HPDE6-E6E7 (cell line): ENCODE results near the gene BHLHA15.
A peak's percentile ranks its signal among the peaks of the same experiment; 100 is the strongest.

Experiments
- DNase-seq: peaks from one replicate; pipeline ENCODE4 v3.0.0; 2011; ENCODE audit warnings: missing footprints; ENCODE audit errors: extremely low spot score

Gene BHLHA15

GRCh38 chr7:98225913-98226614 is 14.8 kb downstream of the BHLHA15 start:
- DNase-seq, result no peak

GRCh38 chr7:98227939-98228338 is 16.7 kb downstream of the BHLHA15 start:
- no peak for DNase-seq

DNA sequence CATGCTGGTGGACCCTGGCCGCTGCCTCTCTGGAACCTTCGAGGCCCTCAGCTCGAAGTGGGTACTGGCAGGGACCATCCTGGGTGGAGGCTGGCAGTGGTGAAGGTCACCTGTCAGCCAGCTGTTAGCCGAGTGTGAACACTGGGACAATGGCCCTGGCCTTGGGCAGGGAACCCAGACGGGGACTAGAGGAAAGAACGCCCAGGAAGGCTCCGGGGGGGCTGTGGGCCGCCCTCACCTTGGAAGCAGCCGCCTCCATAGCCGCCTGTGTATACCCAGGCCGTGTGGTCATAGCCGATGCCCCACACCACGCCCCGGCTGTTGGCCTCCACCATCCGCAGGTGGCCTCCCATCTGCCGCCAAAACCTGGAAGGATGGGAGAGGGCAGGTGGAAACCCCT is 17.6 kb downstream of the BHLHA15 start:
- no peak for DNase-seq

- no peak for DNase-seq
Measured at GRCh38 chr7:98229441-98229840, 18.2 kb downstream of the BHLHA15 start.

DNA sequence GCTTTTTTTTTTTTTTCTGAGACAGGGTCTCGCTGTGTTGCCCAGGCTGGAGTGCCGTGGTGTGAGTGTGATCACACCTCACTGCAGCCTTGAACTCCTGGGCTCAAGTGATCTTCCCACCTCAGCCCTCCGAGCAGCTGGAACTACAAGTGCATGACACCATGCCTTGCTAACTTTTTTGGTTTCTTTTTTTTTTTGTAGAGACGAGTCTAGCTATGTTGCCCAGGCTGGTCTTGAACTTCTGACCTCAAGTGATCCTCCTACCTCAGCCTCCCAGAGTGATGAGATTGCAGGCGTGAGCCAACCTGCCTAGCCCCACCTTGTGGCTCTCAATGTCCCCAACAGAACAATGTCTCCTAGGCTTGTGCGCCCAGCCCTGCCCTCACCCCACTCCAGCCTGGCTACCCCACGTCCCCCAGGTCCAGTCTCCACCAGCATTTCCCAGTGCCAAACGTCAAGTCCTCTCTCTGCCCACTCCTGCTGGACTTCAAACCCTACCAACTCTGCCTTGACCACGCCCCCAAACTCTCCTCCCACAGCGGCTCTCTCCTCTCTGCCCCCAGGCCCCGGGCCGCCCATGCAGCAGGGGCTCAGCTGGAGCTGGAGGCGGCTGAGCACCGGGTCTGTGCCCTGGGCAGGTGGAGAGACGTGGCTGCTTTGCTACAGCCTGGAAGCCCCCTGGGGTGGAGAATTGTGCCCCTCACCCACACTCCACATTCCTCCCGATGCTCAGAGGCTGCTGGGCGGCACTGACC is 18.9 kb downstream of the BHLHA15 start:
- DNase-seq, result no peak

DNA sequence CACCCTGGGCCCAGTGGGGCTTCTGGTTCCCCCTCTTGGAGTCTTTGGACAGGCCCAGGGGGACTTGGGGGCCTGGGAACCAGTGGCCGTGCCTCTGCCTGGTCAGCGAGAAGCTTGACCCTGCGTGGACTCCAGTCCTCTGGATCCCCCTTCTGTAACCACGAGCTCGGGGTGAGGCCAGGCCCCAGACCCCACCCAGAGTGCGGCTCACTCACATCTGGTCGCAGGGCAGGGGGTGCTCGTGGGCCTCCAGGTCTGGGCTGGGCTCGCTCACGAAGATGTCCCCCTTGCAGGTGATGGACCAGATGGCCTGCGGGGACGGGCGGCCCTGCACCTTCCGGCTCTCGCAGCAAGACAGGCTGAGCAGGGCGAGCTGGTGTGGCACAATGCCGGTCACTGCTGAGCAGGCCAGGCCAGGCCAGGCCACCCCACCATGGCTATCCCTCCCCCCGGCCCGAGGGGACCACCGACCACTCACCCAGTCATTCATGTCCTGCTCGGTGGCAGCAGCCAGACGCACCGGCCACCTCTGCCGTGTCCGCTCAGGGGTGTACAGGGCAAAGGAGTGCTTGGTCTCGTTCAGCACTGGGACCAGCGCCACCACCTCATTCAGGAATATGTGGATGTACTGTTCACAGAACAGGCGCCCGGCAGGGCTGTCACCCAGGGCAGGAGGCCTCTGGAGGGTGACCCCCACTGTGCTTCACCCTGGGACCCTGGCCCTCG is 19.7 kb downstream of the BHLHA15 start:
- no peak for DNase-seq

DNA sequence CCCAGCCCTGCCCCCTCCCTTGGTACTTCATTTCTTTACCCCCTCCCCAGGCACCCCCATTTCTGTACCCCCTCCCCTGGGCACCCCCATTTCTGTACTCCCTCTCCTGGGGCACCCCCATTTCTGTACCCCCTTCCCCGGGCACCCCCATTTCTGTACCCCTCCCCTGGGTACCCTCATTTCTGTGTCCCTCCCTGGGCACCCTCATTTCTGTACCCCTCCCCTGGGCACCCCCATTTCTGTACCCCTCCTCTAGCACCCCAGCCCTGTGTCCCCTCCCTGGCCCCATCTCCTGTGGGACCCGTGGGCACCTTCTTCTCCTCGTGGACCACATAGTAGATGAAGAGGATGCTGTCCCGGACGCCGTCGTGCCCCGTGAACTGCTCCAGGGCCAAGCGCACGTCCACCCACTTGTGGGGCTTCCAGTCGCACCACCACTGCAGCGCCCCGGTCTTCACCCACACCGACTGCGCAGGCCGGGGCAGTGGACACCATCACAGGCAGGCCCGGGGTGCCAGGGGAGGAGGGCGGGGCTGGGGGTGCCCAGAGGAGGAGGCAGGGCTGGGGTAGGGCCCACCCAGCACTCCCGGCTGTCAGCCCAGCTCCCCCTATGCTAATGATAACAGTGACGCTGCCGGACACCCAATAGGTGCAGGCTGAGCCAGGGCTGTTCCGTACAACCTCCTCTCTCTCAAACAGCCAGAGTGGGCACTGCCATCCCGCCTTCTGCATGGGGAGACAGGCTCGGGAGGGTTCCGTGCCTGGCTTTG is 20.4 kb downstream of the BHLHA15 start:
- DNase-seq, result no peak

DNA sequence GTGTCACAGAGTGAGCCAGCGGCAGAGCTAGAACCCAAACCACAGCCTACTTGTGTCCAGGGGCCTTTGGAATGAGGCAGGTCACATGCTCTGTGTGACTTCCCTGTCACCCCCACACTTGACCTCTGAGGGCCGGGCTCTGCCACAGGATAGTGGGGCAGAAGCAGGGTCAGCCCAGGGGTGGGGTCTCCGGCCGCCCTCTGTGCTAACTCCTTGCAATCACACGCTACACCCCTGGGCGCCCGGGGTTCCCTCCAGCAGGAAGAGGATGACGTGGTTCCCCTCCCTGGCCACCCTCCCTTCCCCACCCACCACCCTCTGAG is 21.0 kb downstream of the BHLHA15 start:
- no peak for DNase-seq

GRCh38 chr7:98232799-98233198 is 21.6 kb downstream of the BHLHA15 start:
- DNase-seq, result no peak

DNA sequence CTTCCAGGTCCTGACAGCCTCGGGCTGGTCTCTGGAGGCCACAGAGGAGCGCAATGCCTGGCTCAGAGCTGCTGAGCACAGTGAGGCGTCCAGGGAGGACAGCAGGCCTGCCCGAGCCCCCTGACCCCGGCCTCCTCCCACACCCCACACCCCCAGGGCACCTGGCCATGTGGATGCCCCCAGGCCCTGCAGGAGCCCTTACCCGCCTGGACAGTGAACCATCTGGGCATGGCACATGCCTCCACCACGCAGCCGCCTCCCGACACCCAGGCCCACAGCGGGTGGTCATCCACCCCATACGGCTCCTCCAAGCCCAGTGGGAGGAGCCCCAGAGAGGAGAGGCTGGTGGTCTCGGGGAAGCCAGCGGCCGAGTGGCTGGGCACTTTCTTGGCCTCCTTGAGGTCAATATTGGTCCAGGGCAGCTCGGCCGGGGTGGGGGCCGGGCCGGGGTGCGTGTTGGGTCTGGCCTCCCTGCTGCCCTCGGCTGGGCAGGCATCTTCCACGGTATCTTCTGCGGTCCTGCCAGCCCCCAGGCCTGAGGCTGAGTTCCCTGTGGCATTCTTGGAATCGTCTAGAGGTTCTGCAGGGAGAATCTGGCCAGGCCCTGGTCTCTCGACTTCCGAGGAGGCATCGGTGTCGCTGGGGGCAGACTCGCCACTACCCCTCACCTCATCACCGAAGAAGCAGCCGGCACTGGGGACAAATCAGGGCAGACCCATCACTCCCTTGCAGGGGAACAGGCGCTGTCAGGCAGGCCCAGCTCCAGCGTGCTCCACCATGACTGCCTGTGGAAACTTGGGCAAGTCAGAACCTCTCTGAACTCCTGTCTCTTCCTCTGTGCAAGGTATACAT is 22.2 kb downstream of the BHLHA15 start:
- no peak for DNase-seq

DNA sequence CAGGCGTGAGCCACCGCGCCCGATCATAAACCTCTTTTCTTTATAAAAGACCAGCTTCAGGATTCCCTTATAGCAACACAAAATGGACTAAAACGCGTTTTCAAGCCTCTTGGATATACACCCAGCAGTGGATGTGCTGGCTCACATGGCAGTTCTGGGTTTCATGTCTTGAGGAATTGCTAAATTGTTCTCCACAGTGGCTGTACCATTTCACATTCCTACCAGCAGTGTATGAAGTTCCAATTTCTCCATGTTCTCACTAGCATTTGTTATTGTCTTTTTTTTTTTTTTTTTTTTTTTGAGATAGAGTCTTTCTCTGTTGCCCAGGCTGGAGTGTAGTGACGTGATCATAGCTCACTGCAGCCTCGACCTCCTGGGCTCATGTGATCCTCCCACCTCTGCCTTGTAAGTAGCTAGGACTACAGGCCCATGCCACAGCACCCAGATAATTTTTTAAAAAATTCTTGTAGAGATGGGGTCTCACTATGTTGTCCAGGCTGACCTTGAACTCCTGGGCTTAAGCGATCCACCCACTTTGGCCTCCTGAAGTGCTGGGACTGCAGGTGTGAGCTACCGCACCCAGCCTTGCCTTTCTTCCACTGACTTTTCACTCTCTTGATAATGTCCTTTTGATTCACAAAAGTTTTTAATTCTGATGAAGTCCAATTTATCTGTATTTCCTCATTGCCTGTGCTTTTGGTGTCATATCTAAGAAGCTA is 23.3 kb downstream of the BHLHA15 start:
- DNase-seq, result no peak

GRCh38 chr7:98235901-98236300 is 24.7 kb downstream of the BHLHA15 start:
- no peak for DNase-seq

DNA sequence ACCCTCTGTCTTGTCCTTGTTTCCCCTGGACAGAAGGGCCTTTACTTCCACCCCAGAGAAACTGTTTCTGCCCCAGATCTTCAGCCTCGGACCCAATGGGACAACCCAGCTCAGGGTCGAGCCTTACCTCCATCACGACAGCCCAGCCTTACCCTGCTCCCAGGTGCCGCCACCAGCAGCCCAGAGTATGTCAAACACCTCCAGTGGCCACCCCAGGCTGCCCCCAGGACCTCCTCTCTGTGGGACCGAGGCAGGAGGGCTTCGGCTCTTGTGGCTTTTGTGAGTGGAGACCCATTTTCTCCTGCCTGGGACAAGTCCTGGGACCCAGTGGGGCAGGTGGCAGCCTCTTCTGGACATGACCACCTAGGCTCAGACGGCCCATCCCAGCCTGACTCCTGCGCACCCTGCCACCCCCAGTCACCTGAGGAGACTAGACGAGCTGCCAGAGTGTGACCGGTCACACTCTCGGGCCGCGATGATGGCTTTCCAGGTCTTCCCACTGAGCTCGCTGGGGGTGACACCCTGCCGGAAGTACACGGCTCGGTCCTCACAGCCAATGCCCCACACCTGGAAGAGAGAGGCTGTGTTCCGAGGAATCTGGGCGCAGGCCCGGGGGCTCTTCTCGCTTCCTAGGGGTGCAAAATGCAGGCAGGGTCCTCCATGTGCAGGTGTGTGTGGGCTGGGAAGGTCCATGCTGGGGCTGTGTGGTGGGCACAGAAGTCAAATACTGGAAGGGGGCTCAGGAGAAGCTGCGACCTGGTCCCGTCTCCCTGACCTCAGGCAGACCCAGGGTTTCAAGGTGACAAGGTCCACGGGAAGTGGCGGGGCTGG is 25.3 kb downstream of the BHLHA15 start:
- DNase-seq, result no peak

- DNase-seq, result no peak
Measured at GRCh38 chr7:98238076-98238475, 26.8 kb downstream of the BHLHA15 start.

- DNase-seq, result no peak
Measured at GRCh38 chr7:98238976-98239375, 27.7 kb downstream of the BHLHA15 start.

DNA sequence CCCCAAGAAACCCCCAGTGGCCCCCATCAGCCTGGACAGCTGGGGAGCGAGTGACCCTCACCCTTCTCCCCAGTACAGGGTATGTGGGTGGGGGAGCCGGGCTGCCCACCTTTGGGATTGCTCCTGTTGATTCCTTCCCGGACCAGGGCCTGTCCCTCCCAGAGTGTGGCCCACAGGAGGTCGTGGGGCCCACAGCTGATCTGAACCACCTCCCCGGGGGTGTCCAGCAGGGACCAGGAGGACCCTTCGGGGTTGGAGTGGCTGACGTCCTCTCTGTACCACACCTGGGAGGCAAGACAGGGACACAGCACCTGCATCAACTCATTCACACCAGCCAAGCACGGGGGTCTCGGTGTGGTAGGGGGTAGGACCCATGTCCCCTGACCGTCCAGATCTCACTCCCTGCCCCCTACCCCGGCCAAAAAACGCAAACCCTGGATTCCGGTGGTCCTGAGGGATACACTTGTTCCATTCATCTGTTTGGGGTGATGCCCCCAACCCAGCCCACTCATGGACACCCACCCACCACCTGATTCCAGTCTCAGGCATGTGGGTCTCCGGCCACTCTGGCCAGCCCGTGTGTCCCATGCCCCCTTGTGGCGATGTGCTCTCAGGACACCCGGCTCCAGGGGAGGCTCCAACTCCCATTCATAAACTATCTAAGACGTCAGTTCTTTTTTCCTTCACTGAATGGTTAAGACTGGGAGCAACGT is 29.9 kb downstream of the BHLHA15 start:
- DNase-seq, result peak; percentile 69

DNA sequence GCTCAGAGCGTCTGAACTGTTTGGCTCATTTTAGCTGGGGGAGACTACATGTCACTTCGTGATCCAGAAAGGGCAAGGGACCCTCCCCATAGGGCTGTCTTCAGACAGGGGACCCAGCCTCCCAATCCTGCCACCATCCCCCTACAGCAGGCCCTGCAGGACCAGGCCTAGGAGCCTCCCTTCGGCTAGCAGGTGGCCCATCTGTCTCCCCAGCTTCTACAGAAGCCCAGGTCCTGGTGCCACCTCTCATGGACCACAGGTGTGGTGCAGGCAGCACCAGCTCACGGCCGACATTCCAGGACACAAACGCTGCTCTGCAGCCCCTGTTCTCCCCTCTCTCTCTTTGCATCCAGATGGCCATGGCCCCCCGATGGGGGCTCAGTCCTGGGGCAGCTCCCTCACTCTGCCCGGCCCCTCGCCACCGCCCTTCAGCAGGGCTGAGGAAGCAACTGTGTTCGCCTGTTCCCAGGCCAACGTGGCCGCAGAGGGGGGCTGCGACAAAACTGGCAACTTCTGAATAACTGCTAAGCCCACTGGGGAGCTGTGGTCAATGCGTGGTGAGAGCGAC is 30.5 kb downstream of the BHLHA15 start:
- no peak for DNase-seq

GRCh38 chr7:98242342-98242741 is 31.1 kb downstream of the BHLHA15 start:
- DNase-seq, result no peak

- no peak for DNase-seq
Measured at GRCh38 chr7:98242934-98243333, 31.7 kb downstream of the BHLHA15 start.
